HFF-Myc (cell line): ENCODE results near the gene ABCC3.

Experiments used
- DNase-seq: peaks from one replicate; pipeline ENCODE4 v3.0.0-alpha.2; 2011; ENCODE audit warnings: low read depth; ENCODE audit errors: extremely low read depth
- H3K4me3 ChIP-seq: replicated peaks from 2 replicates; pipeline ENCODE4 v1.5.1; 2011; ENCODE audit warnings: low read depth, mild to moderate bottlenecking, control low read depth, low read length
- CTCF ChIP-seq: IDR thresholded peaks from 2 replicates; pipeline ENCODE4 v1.5.1; 2012; ENCODE audit warnings: mild to moderate bottlenecking, low read depth, low read length, control low read depth; ENCODE audit errors: missing control alignments

ABCC3 gene

DNA sequence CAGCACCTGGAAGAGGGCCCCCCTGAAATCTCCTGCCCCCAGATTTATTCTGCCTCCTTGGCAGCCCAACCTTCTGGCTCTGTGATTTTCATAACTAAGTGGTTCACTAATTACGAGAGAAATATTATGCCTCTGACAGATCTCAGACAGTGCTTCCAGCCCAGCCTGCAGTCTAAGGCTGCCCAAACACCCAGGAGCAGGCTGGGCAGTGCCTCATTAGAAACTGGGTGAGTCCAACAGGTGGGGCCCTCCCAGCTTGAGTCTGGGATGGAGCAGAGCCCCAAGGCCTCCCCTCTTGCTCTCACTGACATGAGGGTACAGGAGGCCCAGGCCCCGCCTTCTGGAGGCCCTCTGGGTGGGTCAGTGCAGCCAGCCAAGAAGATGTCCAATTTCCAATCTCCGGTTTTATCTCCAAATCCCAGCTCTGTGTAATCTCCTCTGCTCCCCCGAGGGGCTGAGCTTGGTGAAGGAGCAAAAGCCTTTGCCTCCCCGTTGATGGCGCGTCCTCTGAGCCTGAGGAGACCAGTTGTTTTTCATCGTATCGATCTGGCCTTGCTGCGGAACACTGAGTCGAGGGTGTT lies 20.1 kb upstream of the ABCC3 start:
- DNase-seq, result no peak
- H3K4me3 ChIP-seq, result no peak overlapping the region
- TF ChIP-seq CTCF, result no peak

DNA sequence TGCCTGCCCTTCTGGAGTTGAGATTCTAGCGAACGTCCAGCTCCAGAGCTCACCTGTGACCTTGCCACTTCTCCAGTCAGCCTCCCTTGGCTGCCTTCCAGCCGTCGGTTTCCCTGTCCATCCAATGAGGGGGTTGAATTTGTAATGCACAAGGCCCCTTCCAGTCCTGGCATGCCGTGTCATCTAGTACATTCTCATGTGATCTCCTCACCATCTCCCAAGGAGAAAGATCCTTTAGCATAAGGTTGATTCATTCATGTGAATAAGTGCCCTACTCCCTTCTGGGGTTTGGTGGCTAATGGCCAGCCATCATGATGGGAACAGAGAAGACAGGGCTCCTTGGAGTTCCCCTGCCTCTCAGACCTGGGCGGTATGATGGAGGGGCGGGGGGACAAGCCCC lies 18.9 kb upstream of the ABCC3 start:
- DNase-seq, result no peak

DNA sequence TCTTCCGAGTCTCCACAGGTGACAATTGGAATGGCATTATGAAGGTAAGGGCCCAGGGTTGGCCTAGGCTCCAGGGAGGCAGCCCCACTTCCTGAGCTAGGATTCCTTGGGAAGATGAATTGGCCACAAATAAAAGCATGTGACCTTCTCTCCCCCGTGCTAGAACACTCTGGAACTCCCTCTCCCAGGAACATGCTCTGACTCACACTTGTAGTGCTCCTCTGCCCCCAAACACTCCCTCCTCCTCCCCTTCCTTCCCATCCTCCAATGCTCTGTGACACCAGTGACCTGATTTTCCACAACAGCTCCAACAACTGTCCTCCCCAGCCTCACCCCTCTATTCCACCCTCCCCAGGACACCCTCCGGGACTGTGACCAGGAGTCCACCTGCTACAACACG lies 16.4 kb upstream of the ABCC3 start:
- DNase-seq, result no peak

More for the DNA sequence above, 18.9 kb upstream of the ABCC3 start:
- no peak overlapping the region for H3K4me3 ChIP-seq
- TF ChIP-seq CTCF, result no peak

GRCh38 chr17:50618941-50619340 lies 15.7 kb upstream of the ABCC3 start:
- DNase-seq, result no peak
- no peak overlapping the region for H3K4me3 ChIP-seq
- TF ChIP-seq CTCF, result no peak

More for the DNA sequence above, 16.4 kb upstream of the ABCC3 start:
- H3K4me3 ChIP-seq, result no peak overlapping the region
- no peak for TF ChIP-seq CTCF

DNA sequence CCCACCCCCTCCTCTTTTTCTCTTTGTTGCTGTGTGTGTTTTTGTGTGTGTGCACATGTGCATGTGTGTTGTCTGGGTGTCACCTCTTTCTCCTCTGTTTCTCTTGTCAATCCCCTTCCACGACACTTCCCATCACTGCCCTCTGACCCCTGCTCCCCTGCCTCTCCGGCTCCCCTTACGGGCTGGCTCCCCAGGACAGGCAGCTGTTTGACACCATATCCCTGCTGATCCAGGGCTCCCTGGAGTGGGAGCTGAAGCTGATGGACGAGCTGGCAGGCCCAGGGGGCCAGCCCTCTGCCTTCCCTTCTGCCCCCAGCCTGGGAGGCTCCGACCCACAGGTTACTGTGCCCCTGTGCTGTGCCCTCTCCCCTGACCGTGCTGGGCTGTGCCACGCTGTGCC lies 15.2 kb upstream of the ABCC3 start:
- DNase-seq, result no peak
- no peak for TF ChIP-seq CTCF

DNA sequence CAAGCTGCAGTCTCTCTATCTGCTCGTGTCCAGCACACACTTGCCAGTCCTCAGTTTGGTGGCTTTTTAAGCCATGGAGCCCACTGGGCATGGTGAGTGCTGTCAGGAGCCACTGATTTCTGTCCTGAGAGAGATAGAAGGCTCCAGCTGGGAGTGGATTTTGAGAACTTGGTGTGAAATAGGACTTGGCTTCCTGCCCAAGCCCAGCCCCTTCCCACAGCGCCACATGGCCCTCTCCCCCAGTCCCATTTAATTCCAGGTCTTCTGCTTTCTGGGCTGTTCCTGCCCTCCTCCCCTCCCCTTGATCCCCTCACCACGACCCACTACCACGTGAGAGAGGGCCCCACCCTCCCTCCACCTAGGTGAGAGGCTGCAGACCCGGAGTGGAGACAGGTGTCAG lies 14.4 kb upstream of the ABCC3 start:
- no peak for TF ChIP-seq CTCF
- H3K4me3 ChIP-seq, result no peak overlapping the region
- no peak for DNase-seq

More for the DNA sequence above, 15.2 kb upstream of the ABCC3 start:
- no peak overlapping the region for H3K4me3 ChIP-seq

DNA sequence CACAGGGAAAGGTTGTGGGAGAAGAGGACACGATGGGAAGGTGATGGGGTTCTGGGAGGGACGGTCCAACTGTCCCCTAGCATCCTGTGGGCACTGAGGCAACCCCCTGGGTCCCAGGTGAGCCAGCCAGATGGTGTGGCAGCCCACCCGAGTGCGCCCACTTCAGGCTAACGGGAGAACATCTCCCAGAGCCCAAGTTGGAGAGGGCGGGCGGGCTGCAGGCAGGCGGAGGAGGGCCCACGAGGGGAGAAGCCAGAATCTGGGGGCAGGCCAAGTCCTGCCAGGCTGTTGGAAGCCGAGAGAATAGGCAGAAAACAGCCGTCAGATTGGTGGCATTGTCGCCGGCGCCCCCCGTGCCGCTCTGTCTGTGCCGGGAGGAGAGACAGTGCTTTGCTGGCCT lies 13.8 kb upstream of the ABCC3 start:
- no peak for DNase-seq
- no peak overlapping the region for H3K4me3 ChIP-seq
- TF ChIP-seq CTCF, result peak; percentile 24
